Activated T-cell treated with anti-CD3 and anti-CD28 coated beads for 1 hour (primary cell): ENCODE results near the gene TP53TG3F.
"Not testable (repeated sequence)": the region's sequence is repeated elsewhere in the genome, so short reads cannot be mapped to it uniquely, and the experiment has no call there.

Experiments
- DNase-seq: peaks from one replicate; pipeline ENCODE4 v3.0.0-alpha.2; 2020; ENCODE audit warnings: low read depth

Gene TP53TG3F

GRCh38 chr16:33459312-33459711 lies at the start of gene TP53TG3F:
TP53TG3F (plus strand) TSS chr16:33459612; CDS start chr16:33459680, 68 bp downstream.
- not testable (repeated sequence) for DNase-seq

GRCh38 chr16:33491611-33492010 lies 32.2 kb downstream of the TP53TG3F start:
- not testable (repeated sequence) for DNase-seq

GRCh38 chr16:33507231-33507630 lies 47.8 kb downstream of the TP53TG3F start:
- DNase-seq, result not testable (repeated sequence)

GRCh38 chr16:33509070-33509469 lies 49.7 kb downstream of the TP53TG3F start:
- DNase-seq, result not testable (repeated sequence)

- DNase-seq, result not testable (repeated sequence)
Measured at GRCh38 chr16:33509906-33510305, 50.5 kb downstream of the TP53TG3F start.
